GM10847 (cell line): Measurements from ENCODE around the gene ZFP69B.

Experiments used
- POLR2A ChIP-seq: IDR thresholded peaks from 2 replicates; pipeline ENCODE4 v1.6.1; 2011; ENCODE audit not compliant: insufficient read length; ENCODE audit errors: extremely low read depth

The ZFP69B gene

GRCh38 chr1:40478276-40478675 is 28.0 kb downstream of the ZFP69B start:
- no peak for TF ChIP-seq POLR2A

GRCh38 chr1:40479156-40479555 is 28.9 kb downstream of the ZFP69B start:
- TF ChIP-seq POLR2A = no peak

GRCh38 chr1:40495315-40495903 is 45.1 kb downstream of the ZFP69B start:
- TF ChIP-seq POLR2A = no peak

- no peak for TF ChIP-seq POLR2A
Observed at GRCh38 chr1:40507973-40508372, 57.7 kb downstream of the ZFP69B start.

GRCh38 chr1:40508375-40509341 is 58.4 kb downstream of the ZFP69B start, which contains the start of gene EXO5:
TSS of gene EXO5 (plus strand) at chr1:40508767. CDS start at chr1:40514545, 5,778 bp downstream.
- peak; percentile 56 for TF ChIP-seq POLR2A
